ENCODE results near the gene FBXO34. TPM values are rescaled to one million over a fixed set of nuclear protein-coding genes. Genes with fewer than 3 reads are reported as not detected.

Gene FBXO34
- total and polyA plus RNA-seq, 9 of the 15 experiments (the other 6 are each of a cell fraction or from before 2014, with no cell fraction given) = 6.3 to 24.9 (median 16.2) TPM

DNA sequence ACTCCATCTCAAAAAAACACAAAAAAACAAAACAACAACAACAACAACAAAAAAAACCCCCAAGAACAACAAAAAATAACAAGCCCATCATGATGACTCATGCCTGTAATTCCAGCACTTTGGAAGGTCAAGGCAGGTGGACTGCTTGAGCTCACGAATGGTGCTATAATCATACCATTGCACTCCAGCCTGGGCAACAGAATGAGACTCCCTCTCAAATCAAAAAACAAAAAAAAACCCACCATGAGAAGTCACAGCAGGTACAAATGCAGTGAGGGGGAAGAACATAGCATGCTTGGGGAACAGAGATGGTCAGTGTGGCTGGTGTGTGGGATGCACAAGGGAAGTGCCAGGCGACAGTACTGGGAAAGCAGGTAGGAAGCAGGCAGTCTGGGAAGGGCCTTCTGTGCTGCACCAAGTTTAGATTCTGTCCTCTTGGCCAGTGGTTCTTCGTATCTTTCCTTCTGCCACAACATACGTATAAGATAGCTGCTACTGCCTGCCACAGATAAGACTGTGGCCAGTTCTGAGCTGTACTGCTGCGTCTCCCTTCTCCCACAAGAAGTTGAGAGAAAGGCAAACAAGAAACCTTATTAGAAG is 112.4 kb downstream of the FBXO34 start (continued):
- TF ChIP-seq MED1 (CRISPR knock-in tag; IDR thresholded peaks at IDR 0.05; ENCODE audit: borderline replicate concordance) (no peak), REST (IDR thresholded peaks at IDR 0.05; ENCODE audit: borderline replicate concordance) (peak; percentile 42; the same call in 1 of the 2 replicates), REST (CRISPR knock-in tag; IDR thresholded peaks at IDR 0.05; ENCODE audit: low read depth) (no peak), KDM5B (IDR thresholded peaks at IDR 0.05; ENCODE audit: insufficient replicate concordance, low read depth, low read length) (no peak), GATA2 (CRISPR knock-in tag; IDR thresholded peaks at IDR 0.05) (peak; percentile 95), ESRRB (CRISPR knock-in tag; IDR thresholded peaks at IDR 0.05; ENCODE audit: borderline replicate concordance) (no peak)
- TF ChIP-seq, protein P1, sequence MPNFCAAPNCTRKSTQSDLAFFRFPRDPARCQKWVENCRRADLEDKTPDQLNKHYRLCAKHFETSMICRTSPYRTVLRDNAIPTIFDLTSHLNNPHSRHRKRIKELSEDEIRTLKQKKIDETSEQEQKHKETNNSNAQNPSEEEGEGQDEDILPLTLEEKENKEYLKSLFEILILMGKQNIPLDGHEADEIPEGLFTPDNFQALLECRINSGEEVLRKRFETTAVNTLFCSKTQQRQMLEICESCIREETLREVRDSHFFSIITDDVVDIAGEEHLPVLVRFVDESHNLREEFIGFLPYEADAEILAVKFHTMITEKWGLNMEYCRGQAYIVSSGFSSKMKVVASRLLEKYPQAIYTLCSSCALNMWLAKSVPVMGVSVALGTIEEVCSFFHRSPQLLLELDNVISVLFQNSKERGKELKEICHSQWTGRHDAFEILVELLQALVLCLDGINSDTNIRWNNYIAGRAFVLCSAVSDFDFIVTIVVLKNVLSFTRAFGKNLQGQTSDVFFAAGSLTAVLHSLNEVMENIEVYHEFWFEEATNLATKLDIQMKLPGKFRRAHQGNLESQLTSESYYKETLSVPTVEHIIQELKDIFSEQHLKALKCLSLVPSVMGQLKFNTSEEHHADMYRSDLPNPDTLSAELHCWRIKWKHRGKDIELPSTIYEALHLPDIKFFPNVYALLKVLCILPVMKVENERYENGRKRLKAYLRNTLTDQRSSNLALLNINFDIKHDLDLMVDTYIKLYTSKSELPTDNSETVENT (CRISPR knock-in tag; IDR thresholded peaks at IDR 0.05) = no peak
